IMR-90 (cell line): ENCODE data around the gene C19orf53. TPM values are rescaled to one million over a fixed set of nuclear protein-coding genes. Genes with fewer than 3 reads are reported as not detected.
A peak's percentile ranks its signal among the peaks of the same experiment; 100 is the strongest.

Experiments
- ATAC-seq: fragments of 200-7000 bp; cut with Tn5 transposase; 2 replicates; pipeline ENCODE4 v1.9.1; 2020; ENCODE audit warnings: low read depth, mild to moderate bottlenecking, moderate library complexity
- BruUV-seq: library from RNA; stranded (reverse); fragments of 400-500 nt; replicated peaks from 2 replicates; lab custom pipeline; 2021; lab: Mats Ljungman, UMichigan
- CTCF ChIA-PET: fragments of 300-600 bp; formaldehyde crosslinking; extraction: SDS; loops from one replicate; lab custom pipeline; 2021; ENCODE audit warnings: antibody characterized with exemption; lab: Yijun Ruan, JAX
- POLR2A ChIA-PET: fragments of 300-600 bp; sonication (Branson Sonifier 250); formaldehyde crosslinking; loops from one replicate; lab custom pipeline; 2022; ENCODE audit warnings: antibody characterized with exemption; ENCODE audit not compliant: unreplicated experiment; lab: Charles Lee
- DNase-seq: peaks from one replicate; pipeline ENCODE4 v3.0.0; 2013
- H2AFZ ChIP-seq: replicated peaks from 2 replicates; pipeline ENCODE3; 2013; ENCODE audit warnings: low read length, mild to moderate bottlenecking; ENCODE audit not compliant: poor library complexity
- H2AK5ac ChIP-seq: 2 replicates; pipeline ENCODE4 v1.6.1; 2013; ENCODE audit warnings: low read depth, low read length, inconsistent platforms
- H2AK9ac ChIP-seq: replicated peaks from 2 replicates; pipeline ENCODE3; 2013; ENCODE audit warnings: mild to moderate bottlenecking, low read depth, low read length, moderate library complexity; ENCODE audit not compliant: poor library complexity
- H2BK120ac ChIP-seq: 2 replicates; pipeline ENCODE4 v1.6.1; 2013; ENCODE audit warnings: low read depth, low read length, inconsistent platforms
- H2BK15ac ChIP-seq: 3 replicates; pipeline ENCODE4 v1.6.1; 2013; ENCODE audit warnings: low read depth, low read length, inconsistent platforms
- H2BK20ac ChIP-seq: 2 replicates; pipeline ENCODE4 v1.6.1; 2013; ENCODE audit warnings: low read depth, mild to moderate bottlenecking, inconsistent platforms, low read length, moderate library complexity
- H2BK5ac ChIP-seq: 2 replicates; pipeline ENCODE4 v1.6.1; 2013; ENCODE audit warnings: mild to moderate bottlenecking, low read depth, low read length, inconsistent platforms; ENCODE audit not compliant: poor library complexity, severe bottlenecking
- H3K14ac ChIP-seq: replicated peaks from 2 replicates; pipeline ENCODE4 v1.6.1; 2013; ENCODE audit warnings: low read depth, low read length, inconsistent platforms
- H3K18ac ChIP-seq: 2 replicates; pipeline ENCODE4 v1.6.1; 2013; ENCODE audit warnings: low read depth, low read length, control low read depth
- H3K23ac ChIP-seq: 2 replicates; pipeline ENCODE4 v1.6.1; 2013; ENCODE audit warnings: low read depth, low read length, inconsistent platforms
- H3K27ac ChIP-seq: 2 replicates; pipeline ENCODE4 v1.5.1; 2013; ENCODE audit warnings: mild to moderate bottlenecking, control low read depth, low read length; ENCODE audit not compliant: insufficient read depth
- H3K27me3 ChIP-seq: 2 replicates; pipeline ENCODE4 v1.6.1; 2013; ENCODE audit warnings: low read length; ENCODE audit not compliant: control insufficient read depth, insufficient read depth
- H3K36me3 ChIP-seq: 2 replicates; pipeline ENCODE4 v1.6.1; 2013; ENCODE audit warnings: low read length, mixed read lengths; ENCODE audit not compliant: control insufficient read depth, insufficient read depth
- H3K4ac ChIP-seq: 2 replicates; pipeline ENCODE4 v1.6.1; 2013; ENCODE audit warnings: low read depth, low read length, inconsistent platforms
- H3K4me1 ChIP-seq: 2 replicates; pipeline ENCODE4 v1.6.1; 2013; ENCODE audit warnings: low read length, mixed read lengths; ENCODE audit not compliant: control insufficient read depth, insufficient read depth
- H3K4me2 ChIP-seq: 2 replicates; pipeline ENCODE4 v1.6.1; 2013; ENCODE audit warnings: low read depth, mild to moderate bottlenecking, control low read depth, low read length, moderate library complexity
- H3K4me3 ChIP-seq: 2 replicates; pipeline ENCODE4 v1.5.1; 2013; ENCODE audit warnings: low read depth, mild to moderate bottlenecking, control low read depth, low read length, moderate library complexity; ENCODE audit not compliant: insufficient read depth
- H3K56ac ChIP-seq: 2 replicates; pipeline ENCODE4 v1.6.1; 2013; ENCODE audit warnings: low read length, inconsistent platforms; ENCODE audit not compliant: insufficient read depth; ENCODE audit errors: extremely low read depth
- H3K79me1 ChIP-seq, 2 experiments: 2 replicates each; pipeline ENCODE4 v1.6.1; 2013; ENCODE audit warnings: low read length in 2 of 2, inconsistent platforms in 1 of 2, low read depth in 1 of 2
- H3K9ac ChIP-seq: 2 replicates; pipeline ENCODE4 v1.6.1; 2013; ENCODE audit warnings: low read depth, low read length, control low read depth
- H3K9me1 ChIP-seq: 2 replicates; pipeline ENCODE4 v1.6.1; 2013; ENCODE audit warnings: low read length, inconsistent platforms; ENCODE audit not compliant: insufficient read depth
- H3K9me3 ChIP-seq: 2 replicates; pipeline ENCODE4 v1.6.1; 2013; ENCODE audit warnings: low read length; ENCODE audit not compliant: control insufficient read depth, insufficient read depth
- H4K20me1 ChIP-seq: 2 replicates; pipeline ENCODE4 v1.6.1; 2013; ENCODE audit warnings: low read length, inconsistent platforms; ENCODE audit not compliant: insufficient read depth
- H4K5ac ChIP-seq: 2 replicates; pipeline ENCODE4 v1.6.1; 2013; ENCODE audit warnings: mild to moderate bottlenecking, low read depth, low read length, control low read depth
- H4K8ac ChIP-seq, 2 experiments: 2 replicates each; pipeline ENCODE4 v1.6.1; 2013; ENCODE audit warnings: low read depth in 2 of 2, low read length in 2 of 2, control low read depth in 1 of 2, inconsistent platforms in 1 of 2
- H4K91ac ChIP-seq: 2 replicates; pipeline ENCODE4 v1.6.1; 2013; ENCODE audit warnings: low read depth, low read length, inconsistent platforms; ENCODE audit not compliant: insufficient read depth
- CEBPB ChIP-seq: IDR thresholded peaks from 2 replicates; pipeline ENCODE4 v1.6.1; 2012; ENCODE audit warnings: low read depth, low read length, improper control_type of control experiment
- CHD1 ChIP-seq: IDR thresholded peaks from 2 replicates; pipeline ENCODE4 v1.6.1; 2012; ENCODE audit warnings: low read depth, low read length, improper control_type of control experiment
- MAFK ChIP-seq: IDR thresholded peaks from 2 replicates; pipeline ENCODE4 v1.6.1; 2012; ENCODE audit warnings: low read depth, low read length, improper control_type of control experiment
- WGBS, 2 experiments: methylation state at CpG; one replicate each; pipeline versions ENCODE4 v1.1.5 to v1.1.7; 2013; ENCODE audit warnings: missing lambda C conversion rate in 2 of 2; ENCODE audit not compliant: insufficient read length in 1 of 2; ENCODE audit errors: extremely low coverage in 2 of 2; 5-methylcytosine and 5-hydroxymethylcytosine counted together
- dilution Hi-C: fragments of 300-500 bp; cut with HindIII; formaldehyde crosslinking; loops from one replicate; pipeline ENCODE4 v1.14.3; 2018; ENCODE audit warnings: low sequenced_read_pairs; ENCODE audit not compliant: unreplicated experiment
- in situ Hi-C: fragments of 300-500 bp; cut with MboI; formaldehyde crosslinking; loops from 3 replicates; pipeline ENCODE4 v1.14.3; 2019; ENCODE audit warnings: low sequenced_read_pairs, inconsistent platforms, mixed read lengths
- intact Hi-C: fragments of 100-400 bp; cut with micrococcal nuclease; formaldehyde crosslinking; loops from 2 replicates; pipeline ENCODE4 v1.10.0; 2022
- polyA plus RNA-seq, 3 experiments: library from polyadenylated mRNA; depleted of rRNA; stranded (reverse); fragments of >200 nt; gene quantifications; 2 replicates each; pipeline ENCODE4 v1.2.3, GENCODE V29; 2012; ENCODE audit warnings: low replicate concordance in 1 of 3
- total RNA-seq: library from RNA; depleted of rRNA; stranded (reverse); fragments of >200 nt; gene quantifications from 2 replicates; pipeline ENCODE4 v1.2.3, GENCODE V29; 2012

The C19orf53 gene
- total and polyA plus RNA-seq, 2 of the 4 experiments (the other 2 are of a cell fraction), result 61.3 to 290 TPM

GRCh38 chr19:13748169-13748828 is 26.0 kb upstream of the C19orf53 start:
- peak overlapping the region; percentile 48 to 77 for H4K8ac ChIP-seq
- peak; percentile 74 for DNase-seq
- ChIA-PET CTCF (interaction anchor here (0.7 kb wide), 1 partner anchor 9 kb away, joined by 3 read pairs; no protein-coding TSS in a partner anchor), POLR2A (interaction anchor here (0.6 to 1.1 kb wide), 4 partner anchors 17 to 794 kb away, joined by 3 to 5 read pairs (median 3); partner anchors contain the start of gene ZSWIM4)
- H3K27me3 ChIP-seq, result no peaks in the 10 kb centered on the region
- H3K23ac ChIP-seq, result peak overlapping the region; percentile 64
- H2AK9ac ChIP-seq, result peak overlapping the region; percentile 92
- H3K4me2 ChIP-seq, result peak overlapping the region; percentile 91
- no peak overlapping the region for H2BK15ac ChIP-seq
- H2BK20ac ChIP-seq, result no peak overlapping the region
- H3K18ac ChIP-seq, result no peak overlapping the region
- H3K36me3 ChIP-seq, result peaks cover 16% of the 10 kb centered on the region
- peak overlapping the region; percentile 75 for H3K14ac ChIP-seq
- H2AK5ac ChIP-seq, result peak overlapping the region; percentile 72; the same call in 1 of the 2 replicates
- 0 out of 2 replicates have a peak, but pooled peaks cover 3% of the 10 kb centered on the region for H4K20me1 ChIP-seq
- no TSS peak for BruUV-seq
- peak overlapping the region; percentile 56 for H3K56ac ChIP-seq
- 0 out of 2 replicates have a peak overlapping the region, but pooled peaks have one; percentile 2 for H2BK120ac ChIP-seq
- peak overlapping the region; percentile 47 for H3K4ac ChIP-seq
- H4K5ac ChIP-seq, result peak overlapping the region; percentile 13; the same call in 1 of the 2 replicates
- peak overlapping the region; percentile 27 for H3K27ac ChIP-seq
- H3K79me1 ChIP-seq, result peaks cover 11 to 36% of the 10 kb centered on the region in 2 experiments; a peak in 3 of 4 replicates
- peak overlapping the region; percentile 87 for H2AFZ ChIP-seq
- intact Hi-C loops (no loop called here), in situ Hi-C loops (loop anchor here (25.0 kb wide), 1 partner anchor 761 kb away; the partner anchor contains the start of gene NFIX), dilution Hi-C loops (no loop called here)
- no peak for TF ChIP-seq MAFK
- peak; percentile 77; the same call in 1 of the 2 replicates for TF ChIP-seq CHD1
- peak; percentile 82 for TF ChIP-seq CEBPB
- peak overlapping the region; percentile 61 for H3K4me3 ChIP-seq
- WGBS, 2 experiments, result 2% methylated on average over 8 of the region's 25 CpGs; no CpG with 5 or more reads in 1 of the 2 experiments
- peak overlapping the region; percentile 55 for H4K91ac ChIP-seq
- H3K4me1 ChIP-seq, result no peaks in the 10 kb centered on the region
- ATAC-seq, result peak; percentile 7
- H2BK5ac ChIP-seq, result peak overlapping the region; percentile 8
- no peaks in the 10 kb centered on the region for H3K9me1 ChIP-seq
- no peaks in the 10 kb centered on the region for H3K9me3 ChIP-seq
- H3K9ac ChIP-seq, result peak overlapping the region; percentile 75
